HG02938 (cell line): ENCODE data around the gene CFAP91.
A peak's percentile ranks its signal among the peaks of the same experiment; 100 is the strongest.
"Not testable (repeated sequence)": the region's sequence is repeated elsewhere in the genome, so short reads cannot be mapped to it uniquely, and the experiment has no call there.

Experiments
- ATAC-seq: cut with Tn5 transposase; IDR thresholded peaks from one replicate; pipeline ENCODE4 v1.9.1; 2021; ENCODE audit warnings: mild to moderate bottlenecking, moderate library complexity; ENCODE audit not compliant: unreplicated experiment

The CFAP91 gene

GRCh38 chr3:119676771-119677640 lies 25.8 kb upstream of the CFAP91 start, which contains the start of gene COX17:
Gene COX17 (minus strand): TSS chr3:119677406. CDS start chr3:119677310, 96 bp downstream.
- ATAC-seq, result peak; percentile 85

GRCh38 chr3:119677641-119677934 lies 25.2 kb upstream of the CFAP91 start:
- ATAC-seq, result no peak

GRCh38 chr3:119678209-119678608 lies 24.6 kb upstream of the CFAP91 start:
- not testable (repeated sequence) for ATAC-seq

GRCh38 chr3:119679874-119680273 lies 22.9 kb upstream of the CFAP91 start:
- no peak for ATAC-seq

GRCh38 chr3:119681279-119681678 lies 21.5 kb upstream of the CFAP91 start:
- no peak for ATAC-seq

- ATAC-seq, result no peak
Measured at GRCh38 chr3:119683421-119683820, 19.4 kb upstream of the CFAP91 start.

GRCh38 chr3:119690043-119690656 lies 12.7 kb upstream of the CFAP91 start:
- ATAC-seq, result no peak

GRCh38 chr3:119695480-119695879 lies 7.3 kb upstream of the CFAP91 start:
- ATAC-seq, result no peak

GRCh38 chr3:119697394-119697793 lies 5.4 kb upstream of the CFAP91 start:
- ATAC-seq, result peak; percentile 54

- ATAC-seq, result peak; percentile 39
Measured at GRCh38 chr3:119700269-119700919, 2.4 kb upstream of the CFAP91 start.

- ATAC-seq, result peak; percentile 17
Measured at GRCh38 chr3:119700920-119701734, 1.7 kb upstream of the CFAP91 start.

- ATAC-seq, result no peak
Measured at GRCh38 chr3:119703820-119704531, 1.2 kb downstream of the CFAP91 start.

GRCh38 chr3:119715105-119715504 lies 12.3 kb downstream of the CFAP91 start:
- no peak for ATAC-seq

GRCh38 chr3:119716998-119717397 lies 14.2 kb downstream of the CFAP91 start:
- ATAC-seq, result no peak

GRCh38 chr3:119717520-119717919 lies 14.7 kb downstream of the CFAP91 start:
- ATAC-seq, result no peak

- ATAC-seq, result no peak
Measured at GRCh38 chr3:119723022-119723421, 20.2 kb downstream of the CFAP91 start.

GRCh38 chr3:119726909-119727308 lies 24.1 kb downstream of the CFAP91 start:
- ATAC-seq, result no peak

- ATAC-seq, result no peak
Measured at GRCh38 chr3:119729996-119730395, 27.2 kb downstream of the CFAP91 start.

GRCh38 chr3:119731560-119732343 lies 28.9 kb downstream of the CFAP91 start:
- no peak for ATAC-seq

GRCh38 chr3:119733812-119734211 lies 31.0 kb downstream of the CFAP91 start:
- no peak for ATAC-seq
